BLaER1 treated with 17β-estradiol and CSF1 and Interleukin-3, amounts not matched to agents 10 nM and 100 nM (cell line): Measurements from ENCODE around the gene PIGM.

ENCODE experiments used
- H3K27ac ChIP-seq, 11 experiments: shearing (Covaris generic); formaldehyde crosslinking; 2 replicates each; pipeline ENCODE4 v1.8.1; 2022
- H3K27me3 ChIP-seq, 11 experiments: shearing (Covaris generic); formaldehyde crosslinking; 2 replicates each; pipeline ENCODE4 v1.8.1; 2022
- H3K36me3 ChIP-seq, 11 experiments: shearing (Covaris generic); formaldehyde crosslinking; 2 replicates each; pipeline ENCODE4 v1.8.1; 2022
- H3K4me1 ChIP-seq, 10 experiments: shearing (Covaris generic); formaldehyde crosslinking; 2 replicates each; pipeline ENCODE4 v1.8.1; 2022
- H3K4me2 ChIP-seq, 11 experiments: shearing (Covaris generic); formaldehyde crosslinking; 2 replicates each; pipeline ENCODE4 v1.8.1; 2022
- H3K4me3 ChIP-seq, 10 experiments: shearing (Covaris generic); formaldehyde crosslinking; 2 replicates each; pipeline ENCODE4 v1.8.1; 2022
- H3K9ac ChIP-seq, 11 experiments: shearing (Covaris generic); formaldehyde crosslinking; 2 replicates each; pipeline ENCODE4 v1.8.1; 2022
- H3K9me3 ChIP-seq, 11 experiments: shearing (Covaris generic); formaldehyde crosslinking; replicated peaks in 1 of 11; 2 replicates each; pipeline ENCODE4 v1.8.1; 2022
- H4K20me1 ChIP-seq, 11 experiments: shearing (Covaris generic); formaldehyde crosslinking; 2 replicates each; pipeline ENCODE4 v1.8.1; 2022
- Cebpa-rat ChIP-seq, 11 experiments: shearing (Covaris generic); IDR thresholded peaks; 2 replicates each; pipeline ENCODE4 v1.8.1; 2022

Gene PIGM

GRCh38 chr1:160074865-160075264 is 43.1 kb upstream of the PIGM start:
- H3K27ac ChIP-seq, result no peak overlapping the region
- peaks cover 5 to 52% (median 12%) of the 10 kb centered on the region in 10 experiments; a peak in 19 of 20 replicates for H3K4me1 ChIP-seq
- TF ChIP-seq Cebpa-rat (IDR thresholded peaks at IDR 0.05), result no peak
- peaks cover 0 to 10% (median 5%) of the 10 kb centered on the region in 11 experiments; a peak in 12 of 22 replicates for H3K27me3 ChIP-seq
- peaks cover 0 to under 1% (median 0%) of the 10 kb centered on the region in 11 experiments; a peak in 1 of 22 replicates for H4K20me1 ChIP-seq
- H3K4me3 ChIP-seq, result no peak overlapping the region
- no peaks in the 10 kb centered on the region for H3K9me3 ChIP-seq
- H3K36me3 ChIP-seq, result no peaks in the 10 kb centered on the region
- no peak overlapping the region for H3K9ac ChIP-seq
- peak overlapping the region in 2 of 11 experiments; percentile 34 to 68; a peak in 4 of 22 replicates for H3K4me2 ChIP-seq

GRCh38 chr1:160071289-160071688 is 39.5 kb upstream of the PIGM start:
- Histone ChIP-seq H3K27ac (no peak overlapping the region), H3K9me3 (no peaks in the 10 kb centered on the region), H4K20me1 (peaks cover 0 to 3% (median 0%) of the 10 kb centered on the region in 11 experiments; a peak in 1 of 22 replicates), H3K36me3 (no peaks in the 10 kb centered on the region), H3K9ac (no peak overlapping the region), H3K4me3 (no peak overlapping the region; a peak in 1 of 20 replicates), H3K4me2 (peak overlapping the region in 3 of 11 experiments; percentile 92 to 99 (median 93); a peak in 5 of 22 replicates), H3K27me3 (peaks cover 0 to 19% (median 9%) of the 10 kb centered on the region in 11 experiments; a peak in 12 of 22 replicates), H3K4me1 (peaks cover 5 to 29% (median 10%) of the 10 kb centered on the region in 10 experiments; a peak in 19 of 20 replicates)
- no peak for TF ChIP-seq Cebpa-rat (IDR thresholded peaks at IDR 0.05)

GRCh38 chr1:160070243-160071163 is 38.7 kb upstream of the PIGM start:
- TF ChIP-seq Cebpa-rat (IDR thresholded peaks at IDR 0.05), result no peak
- Histone ChIP-seq H3K27me3 (peaks cover 0 to 19% (median 9%) of the 10 kb centered on the region in 11 experiments; a peak in 12 of 22 replicates), H3K4me1 (peaks cover 5 to 21% (median 10%) of the 10 kb centered on the region in 10 experiments; a peak in 18 of 20 replicates), H3K9me3 (no peaks in the 10 kb centered on the region), H3K9ac (peak overlapping the region; percentile 31 to 68 (median 58); a peak in 20 of 22 replicates), H3K27ac (no peak overlapping the region), H4K20me1 (peaks cover 0 to 3% (median 0%) of the 10 kb centered on the region in 11 experiments; a peak in 1 of 22 replicates), H3K36me3 (no peaks in the 10 kb centered on the region), H3K4me3 (peak overlapping the region; percentile 44 to 75 (median 62)), H3K4me2 (peak overlapping the region; percentile 87 to 99 (median 93))

DNA sequence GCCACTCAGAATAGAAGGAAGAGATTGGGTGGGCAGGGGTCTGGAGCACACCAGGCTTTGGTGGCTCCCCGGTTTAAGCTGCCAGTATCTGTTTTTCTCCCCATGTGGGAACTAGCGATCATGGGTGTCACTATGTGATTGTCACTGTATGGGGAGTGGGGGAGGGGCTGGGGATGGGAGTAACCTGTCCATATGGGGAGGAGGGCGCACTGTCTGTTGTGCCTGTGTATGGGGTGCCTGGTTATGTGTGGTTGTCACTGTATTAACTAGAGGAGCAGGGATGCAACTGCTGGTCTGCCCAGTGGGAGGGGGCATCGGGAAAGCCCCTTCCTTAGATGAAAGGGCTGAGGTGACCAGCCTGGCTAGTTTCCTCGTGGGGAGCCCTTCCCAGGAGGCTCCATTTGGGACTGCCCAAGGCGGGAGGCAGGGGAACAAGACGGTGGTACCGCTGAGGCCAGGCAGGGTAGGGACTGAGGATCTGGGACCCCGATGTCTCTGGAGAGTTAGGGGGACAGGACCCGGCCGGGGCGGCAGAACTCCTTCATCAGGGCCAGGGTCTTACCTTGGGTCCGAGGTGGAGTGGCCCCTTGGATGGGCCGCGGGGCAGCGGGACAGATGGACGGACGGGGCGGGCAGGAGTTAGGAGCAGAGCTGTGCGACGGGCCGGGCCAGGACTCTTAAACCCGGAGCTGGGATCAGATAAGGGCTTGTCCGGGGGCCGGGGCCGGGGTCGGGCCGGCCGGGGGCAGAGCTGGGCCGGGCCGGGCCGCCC is 37.9 kb upstream of the PIGM start, which contains the start of gene KCNJ10:
TSS of gene KCNJ10 (minus strand) at position 701 of the 772 bp plus-strand sequence. CDS start 27,628 bp downstream, outside the sequence.
- H3K36me3 ChIP-seq, result no peaks in the 10 kb centered on the region
- peak within 1 kb of the TSS; percentile 44 to 75 (median 62) for H3K4me3 ChIP-seq
- peaks cover 0 to 19% (median 9%) of the 10 kb centered on the region in 11 experiments; a peak in 12 of 22 replicates for H3K27me3 ChIP-seq
- H3K9ac ChIP-seq, result peak within 1 kb of the TSS; percentile 31 to 68 (median 58); a peak in 20 of 22 replicates
- H3K4me2 ChIP-seq, result peak within 1 kb of the TSS; percentile 87 to 99 (median 93)
- TF ChIP-seq Cebpa-rat (IDR thresholded peaks at IDR 0.05), result no peak
- H3K27ac ChIP-seq, result no peak within 1 kb of the TSS
- H3K9me3 ChIP-seq, result no peaks in the 10 kb centered on the region
- peaks cover 5 to 13% (median 10%) of the 10 kb centered on the region in 10 experiments; a peak in 18 of 20 replicates for H3K4me1 ChIP-seq
- H4K20me1 ChIP-seq, result peaks cover 0 to 3% (median 0%) of the 10 kb centered on the region in 11 experiments; a peak in 1 of 22 replicates

DNA sequence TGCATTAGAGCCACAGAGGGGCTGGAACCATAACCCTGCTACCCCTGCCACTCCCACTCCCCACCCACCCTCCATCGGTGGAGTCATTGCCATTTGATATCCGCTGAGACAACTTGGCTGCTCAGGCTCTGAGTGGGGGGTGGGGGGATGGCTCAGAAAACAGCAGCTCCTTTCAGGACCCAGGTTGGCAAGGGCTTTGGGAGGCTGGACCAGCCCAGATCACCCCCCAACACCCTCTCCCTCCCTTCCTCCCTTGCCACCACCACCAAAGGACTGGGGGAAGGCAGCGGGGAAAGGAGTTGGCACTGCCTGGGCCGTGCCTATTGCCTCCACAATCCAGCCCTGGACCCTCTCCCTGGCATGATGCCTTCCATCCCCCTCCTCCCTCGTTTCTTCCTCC is 36.4 kb upstream of the PIGM start:
- no peak overlapping the region for H3K27ac ChIP-seq
- H4K20me1 ChIP-seq, result peaks cover 0 to 3% (median 0%) of the 10 kb centered on the region in 11 experiments; a peak in 1 of 22 replicates
- H3K4me1 ChIP-seq, result peaks cover 5 to 11% (median 10%) of the 10 kb centered on the region in 10 experiments; a peak in 18 of 20 replicates
- H3K4me2 ChIP-seq, result no peak overlapping the region
- no peak overlapping the region for H3K9ac ChIP-seq
- H3K9me3 ChIP-seq, result no peaks in the 10 kb centered on the region
- no peak for TF ChIP-seq Cebpa-rat (IDR thresholded peaks at IDR 0.05)
- H3K36me3 ChIP-seq, result no peaks in the 10 kb centered on the region
- no peak overlapping the region for H3K4me3 ChIP-seq
- peaks cover 0 to 19% (median 9%) of the 10 kb centered on the region in 11 experiments; a peak in 12 of 22 replicates for H3K27me3 ChIP-seq

DNA sequence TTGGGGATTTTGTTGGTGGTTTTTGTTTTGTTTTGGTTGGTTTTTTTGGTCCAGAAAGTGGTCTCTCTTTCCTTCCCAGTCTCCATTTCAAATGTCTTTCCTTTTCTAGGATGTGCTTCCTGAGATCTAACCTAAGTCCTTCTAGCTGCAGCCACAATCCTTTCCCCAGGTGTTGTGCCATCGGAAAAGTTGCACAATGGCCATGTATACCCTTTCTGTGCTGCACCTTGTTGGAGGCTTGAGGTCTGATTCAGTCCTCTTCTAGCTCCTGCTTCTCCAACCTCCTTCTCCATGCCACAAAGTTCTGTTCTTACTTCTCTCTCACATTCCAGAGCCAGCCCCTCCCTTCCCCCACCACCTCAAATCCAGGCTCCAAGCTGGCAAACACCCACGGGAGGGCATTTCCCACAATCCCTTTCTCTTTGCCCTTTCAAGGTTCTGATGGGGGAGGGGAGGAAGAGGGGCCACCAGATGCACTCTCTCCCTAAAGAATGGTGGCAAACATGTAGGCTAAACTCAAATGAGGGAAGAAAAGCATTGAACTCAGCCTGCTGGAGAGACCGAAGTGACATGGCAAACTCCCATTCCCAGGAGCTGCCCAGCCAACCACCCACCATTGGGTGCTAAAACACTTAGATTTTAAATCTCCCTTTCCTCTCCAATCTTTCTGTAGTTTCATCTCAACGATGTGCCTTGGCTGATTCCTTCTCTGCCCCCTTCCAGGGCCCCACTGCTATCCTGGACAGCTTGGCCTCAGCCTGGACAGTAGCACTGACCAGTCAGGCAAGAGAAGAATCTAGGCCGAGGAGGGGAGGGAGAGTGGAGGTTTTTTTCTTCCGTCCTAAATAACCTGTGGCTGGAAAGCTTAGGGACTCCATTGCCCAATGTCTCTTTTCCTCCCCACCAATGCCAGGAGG is 35.3 kb upstream of the PIGM start:
- H3K27ac ChIP-seq, result no peak overlapping the region
- H3K4me2 ChIP-seq, result no peak overlapping the region
- H3K27me3 ChIP-seq, result peaks cover 0 to 19% (median 9%) of the 10 kb centered on the region in 11 experiments; a peak in 12 of 22 replicates
- no peaks in the 10 kb centered on the region for H3K36me3 ChIP-seq
- H3K4me3 ChIP-seq, result no peak overlapping the region
- H3K4me1 ChIP-seq, result peaks cover 5 to 11% (median 10%) of the 10 kb centered on the region in 10 experiments; a peak in 18 of 20 replicates
- H3K9ac ChIP-seq, result no peak overlapping the region
- no peaks in the 10 kb centered on the region for H3K9me3 ChIP-seq
- peaks cover 0 to 3% (median 0%) of the 10 kb centered on the region in 11 experiments; a peak in 1 of 22 replicates for H4K20me1 ChIP-seq
- no peak for TF ChIP-seq Cebpa-rat (IDR thresholded peaks at IDR 0.05)

DNA sequence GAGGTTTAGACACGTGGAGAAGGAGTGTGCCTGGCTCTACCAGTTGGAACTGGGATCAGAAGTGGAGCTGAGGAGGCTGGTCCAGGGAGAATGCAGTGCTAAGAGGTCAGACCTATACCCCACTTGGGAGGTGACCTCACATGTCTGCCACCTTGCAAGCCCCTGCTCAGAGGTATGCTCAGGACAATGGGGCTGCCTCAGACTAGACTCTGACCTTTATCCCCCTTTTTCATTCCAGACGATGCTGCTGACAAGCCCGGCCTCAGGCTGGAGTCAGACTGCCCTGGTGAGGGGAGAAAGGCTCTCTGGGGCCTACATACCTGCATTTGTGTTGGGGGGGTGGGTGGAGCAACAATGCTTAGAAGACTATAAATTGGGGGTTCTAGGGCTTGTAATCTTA is 33.0 kb upstream of the PIGM start:
- Histone ChIP-seq H3K36me3 (no peaks in the 10 kb centered on the region), H3K9ac (no peak overlapping the region), H3K27me3 (peaks cover 0 to 10% (median 0%) of the 10 kb centered on the region in 11 experiments; a peak in 7 of 22 replicates), H3K4me3 (no peak overlapping the region), H4K20me1 (peaks cover 0 to 2% (median 0%) of the 10 kb centered on the region in 11 experiments; a peak in 1 of 22 replicates), H3K4me2 (no peak overlapping the region), H3K9me3 (no peaks in the 10 kb centered on the region), H3K4me1 (peaks cover 0 to 3% (median under 1%) of the 10 kb centered on the region in 10 experiments; a peak in 6 of 20 replicates), H3K27ac (no peak overlapping the region)
- no peak for TF ChIP-seq Cebpa-rat (IDR thresholded peaks at IDR 0.05)
